GM23338 (cell line): ENCODE data around the gene ZBTB3.

Experiments used
- CTCF ChIP-seq, 2 experiments: fragments of 200-600 bp in 1 of 2; sonication (generic) in 1 of 2; conservative IDR thresholded peaks; 2 replicates each; pipeline versions ENCODE4 v1.5.1 to v1.6.1; 2016 to 2017; ENCODE audit warnings: antibody characterized with exemption in 2 of 2, low read depth in 2 of 2, mild to moderate bottlenecking in 2 of 2, moderate library complexity in 1 of 2
- REST ChIP-seq: IDR thresholded peaks from one replicate; pipeline ENCODE4 v1.6.1; 2018; ENCODE audit warnings: antibody characterized with exemption; ENCODE audit not compliant: unreplicated experiment

- TF ChIP-seq CTCF (conservative IDR thresholded peaks at IDR 0.05; ENCODE audit: low read depth in 2 of 2) (no peak), REST (no peak)
These were observed 38.2 kb upstream of the ZBTB3 start for GRCh38 chr11:62792202-62792575.
